SK-N-SH treated with all-trans-retinoic acid at 6 μM for 48 hours (cell line): Measurements from ENCODE around the gene STT3B.

Source experiments
- PPARA ChIP-seq: fragments of 250-450 bp; sonication (Bioruptor Pico); IDR thresholded peaks from 2 replicates; pipeline ENCODE4 v1.5.0; 2020; ENCODE audit warnings: mild to moderate bottlenecking, borderline replicate concordance
- ZFP30 ChIP-seq: fragments of 450-650 bp; formaldehyde crosslinking; IDR thresholded peaks from 2 replicates; pipeline ENCODE4 v1.5.0; 2022; ENCODE audit warnings: mild to moderate bottlenecking, moderate library complexity

DNA sequence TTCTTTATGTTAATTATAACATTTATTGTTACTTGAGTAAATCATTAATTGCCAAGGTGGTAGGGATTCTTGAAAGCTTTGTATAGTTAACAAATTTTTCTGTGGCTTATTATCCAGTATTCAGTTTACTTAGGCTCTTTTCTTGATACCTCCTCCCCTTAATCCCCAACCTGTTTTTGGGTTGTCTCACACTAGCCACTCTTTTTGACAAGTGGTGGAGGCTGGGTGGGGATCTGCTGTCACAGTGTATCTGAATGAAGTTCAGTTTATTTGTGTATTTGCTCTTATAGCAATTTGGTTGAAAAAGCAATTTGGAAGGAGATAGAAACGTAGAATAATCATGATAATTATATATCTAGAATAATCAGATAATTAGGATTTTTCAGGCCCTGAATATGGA is 43.8 kb downstream of the STT3B start:
- TF ChIP-seq ZFP30 (CRISPR knock-in tag) (no peak), PPARA (CRISPR knock-in tag) (no peak)
